Smooth muscle cell (in vitro differentiated cells): ENCODE measurements around the gene ANKRD17. TPM values are rescaled to one million over a fixed set of nuclear protein-coding genes. Genes with fewer than 3 reads are reported as not detected.

ENCODE experiments used
- DNase-seq: peaks from one replicate; lab custom pipeline; 2025; ENCODE audit not compliant: unreplicated experiment; lab: John Stamatoyannopoulos, UW
- H2AFZ ChIP-seq: fragments of 200-600 bp; sonication (generic); 2 replicates; pipeline ENCODE4 v1.6.0; 2016; ENCODE audit warnings: antibody characterized with exemption, low read depth, mild to moderate bottlenecking
- H3F3A ChIP-seq: fragments of 200-600 bp; sonication (generic); 2 replicates; pipeline ENCODE4 v1.6.0; 2017; ENCODE audit warnings: antibody characterized with exemption, low read depth
- H3K27ac ChIP-seq: fragments of 200-600 bp; sonication (generic); 2 replicates; pipeline ENCODE4 v1.5.1; 2016; ENCODE audit warnings: low read depth, mild to moderate bottlenecking
- H3K27me3 ChIP-seq: fragments of 200-600 bp; sonication (generic); 2 replicates; pipeline ENCODE4 v1.6.1; 2016; ENCODE audit warnings: low read depth, mild to moderate bottlenecking
- H3K36me3 ChIP-seq: fragments of 200-600 bp; sonication (generic); 2 replicates; pipeline ENCODE4 v1.5.1; 2016; ENCODE audit warnings: low read depth
- H3K4me1 ChIP-seq: fragments of 200-600 bp; sonication (generic); 2 replicates; pipeline ENCODE4 v1.5.1; 2016; ENCODE audit warnings: low read depth
- H3K4me2 ChIP-seq: fragments of 200-600 bp; sonication (generic); 2 replicates; pipeline ENCODE4 v1.6.0; 2016; ENCODE audit warnings: mild to moderate bottlenecking
- H3K4me3 ChIP-seq: fragments of 200-600 bp; sonication (generic); 2 replicates; pipeline ENCODE4 v1.5.1; 2016; ENCODE audit warnings: mild to moderate bottlenecking
- H3K79me2 ChIP-seq: fragments of 200-600 bp; sonication (generic); 2 replicates; pipeline ENCODE4 v1.6.0; 2016; ENCODE audit warnings: low read depth, mild to moderate bottlenecking
- H3K9ac ChIP-seq: fragments of 200-600 bp; sonication (generic); 2 replicates; pipeline ENCODE4 v1.6.0; 2016; ENCODE audit warnings: low read depth
- H3K9me3 ChIP-seq: fragments of 200-600 bp; sonication (generic); replicated peaks from 2 replicates; pipeline ENCODE4 v1.5.1; 2016; ENCODE audit warnings: low read depth
- H4K20me1 ChIP-seq: fragments of 200-600 bp; sonication (generic); 2 replicates; pipeline ENCODE4 v1.6.0; 2016; ENCODE audit warnings: low read depth
- WGBS: methylation state at CpG from one replicate; pipeline ENCODE4 v1.1.7; 2016; ENCODE audit warnings: low lambda C conversion rate; 5-methylcytosine and 5-hydroxymethylcytosine counted together
- polyA plus RNA-seq: library from polyadenylated mRNA; unstranded; fragments of >200 nt; fragmentation: Nextera tagmentation; extraction: Ambion mirVana; gene quantifications from 2 replicates; pipeline ENCODE4 v1.2.1, GENCODE V29; 2016
- total RNA-seq: library from RNA; depleted of rRNA; stranded (reverse); fragments of >200 nt; gene quantifications from 2 replicates; pipeline ENCODE4 v1.2.3, GENCODE V29; 2014
- TF ChIP-seq, protein P1 (sequence below): fragments of 200-600 bp; sonication (generic); IDR thresholded peaks from 2 replicates; pipeline ENCODE4 v1.5.1; 2017; ENCODE audit warnings: borderline replicate concordance, mild to moderate bottlenecking, antibody characterized with exemption; ENCODE audit not compliant: insufficient read depth, poor library complexity, severe bottlenecking

ANKRD17 gene, protein sequence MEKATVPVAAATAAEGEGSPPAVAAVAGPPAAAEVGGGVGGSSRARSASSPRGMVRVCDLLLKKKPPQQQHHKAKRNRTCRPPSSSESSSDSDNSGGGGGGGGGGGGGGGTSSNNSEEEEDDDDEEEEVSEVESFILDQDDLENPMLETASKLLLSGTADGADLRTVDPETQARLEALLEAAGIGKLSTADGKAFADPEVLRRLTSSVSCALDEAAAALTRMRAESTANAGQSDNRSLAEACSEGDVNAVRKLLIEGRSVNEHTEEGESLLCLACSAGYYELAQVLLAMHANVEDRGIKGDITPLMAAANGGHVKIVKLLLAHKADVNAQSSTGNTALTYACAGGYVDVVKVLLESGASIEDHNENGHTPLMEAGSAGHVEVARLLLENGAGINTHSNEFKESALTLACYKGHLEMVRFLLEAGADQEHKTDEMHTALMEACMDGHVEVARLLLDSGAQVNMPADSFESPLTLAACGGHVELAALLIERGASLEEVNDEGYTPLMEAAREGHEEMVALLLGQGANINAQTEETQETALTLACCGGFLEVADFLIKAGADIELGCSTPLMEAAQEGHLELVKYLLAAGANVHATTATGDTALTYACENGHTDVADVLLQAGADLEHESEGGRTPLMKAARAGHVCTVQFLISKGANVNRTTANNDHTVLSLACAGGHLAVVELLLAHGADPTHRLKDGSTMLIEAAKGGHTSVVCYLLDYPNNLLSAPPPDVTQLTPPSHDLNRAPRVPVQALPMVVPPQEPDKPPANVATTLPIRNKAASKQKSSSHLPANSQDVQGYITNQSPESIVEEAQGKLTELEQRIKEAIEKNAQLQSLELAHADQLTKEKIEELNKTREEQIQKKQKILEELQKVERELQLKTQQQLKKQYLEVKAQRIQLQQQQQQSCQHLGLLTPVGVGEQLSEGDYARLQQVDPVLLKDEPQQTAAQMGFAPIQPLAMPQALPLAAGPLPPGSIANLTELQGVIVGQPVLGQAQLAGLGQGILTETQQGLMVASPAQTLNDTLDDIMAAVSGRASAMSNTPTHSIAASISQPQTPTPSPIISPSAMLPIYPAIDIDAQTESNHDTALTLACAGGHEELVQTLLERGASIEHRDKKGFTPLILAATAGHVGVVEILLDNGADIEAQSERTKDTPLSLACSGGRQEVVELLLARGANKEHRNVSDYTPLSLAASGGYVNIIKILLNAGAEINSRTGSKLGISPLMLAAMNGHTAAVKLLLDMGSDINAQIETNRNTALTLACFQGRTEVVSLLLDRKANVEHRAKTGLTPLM (N-terminal part only)
- total RNA-seq (58.0 and 62.2 TPM in 2 replicates), polyA plus RNA-seq (29.7 and 33.8 TPM in 2 replicates)

DNA sequence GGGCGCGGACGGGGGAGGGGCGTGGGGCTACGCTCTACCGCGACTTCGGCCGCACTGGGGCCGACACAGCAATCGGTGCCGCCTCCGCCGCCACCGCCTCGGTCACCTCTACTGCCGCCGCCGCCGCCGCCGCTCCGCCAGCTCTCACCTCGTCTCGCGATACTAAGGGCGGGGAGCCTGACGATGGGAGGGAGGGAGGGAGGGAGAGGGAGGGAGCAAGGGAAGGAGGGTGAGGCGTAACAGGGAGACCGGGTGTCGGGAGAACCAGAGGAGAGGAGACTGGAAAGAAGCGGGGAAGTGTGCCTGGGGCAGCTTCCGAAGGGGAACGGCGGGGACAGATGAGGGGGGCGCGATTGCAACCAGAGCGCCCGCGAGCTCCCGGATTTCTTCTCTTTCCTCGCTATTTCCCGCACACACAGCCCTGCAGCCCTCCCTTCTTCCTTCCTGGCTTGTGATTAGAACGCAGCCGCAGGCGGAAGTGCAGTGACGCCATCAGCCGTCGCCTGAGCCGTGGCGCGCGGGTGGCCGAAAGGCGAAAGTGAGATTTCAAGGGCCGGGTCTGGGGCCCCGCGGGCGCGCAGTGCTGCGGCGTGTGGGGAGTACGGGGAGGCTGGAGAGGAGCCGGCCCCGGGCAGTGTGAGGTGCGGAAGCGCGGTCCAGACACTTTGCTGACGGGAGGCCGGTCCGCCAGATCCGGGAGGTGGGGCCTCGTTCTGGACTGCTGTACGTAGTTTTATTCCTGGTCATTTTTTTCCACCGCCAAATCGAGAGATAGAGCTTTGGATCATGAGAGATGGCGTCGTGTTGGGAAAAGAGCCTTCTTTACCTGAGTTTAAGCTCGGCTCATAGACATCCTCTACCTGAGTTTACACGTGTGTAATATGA, at the start of gene ANKRD17:
Gene ANKRD17, minus strand, starts transcription at position 113 of the 885 bp plus-strand sequence. CDS start 130 bp downstream, outside the sequence.
- Histone ChIP-seq H3K9me3 (no peaks in the 10 kb centered on the region), H3K9ac (peak within 1 kb of the TSS; percentile 97), H3F3A (peaks cover 13% of the 10 kb centered on the region), H3K4me3 (peak within 1 kb of the TSS; percentile 98), H3K36me3 (no peaks in the 10 kb centered on the region), H3K27me3 (no peaks in the 10 kb centered on the region), H3K4me2 (peak within 1 kb of the TSS; percentile 87), H2AFZ (peak within 1 kb of the TSS; percentile 69), H3K4me1 (peaks cover 31% of the 10 kb centered on the region), H4K20me1 (peaks cover 40% of the 10 kb centered on the region), H3K79me2 (peaks cover 67% of the 10 kb centered on the region), H3K27ac (peak within 1 kb of the TSS; percentile 98)
- DNase-seq = peak; percentile 93
- 1% methylated on average over 43 of the region's 80 CpGs for WGBS
- TF ChIP-seq, protein P1, sequence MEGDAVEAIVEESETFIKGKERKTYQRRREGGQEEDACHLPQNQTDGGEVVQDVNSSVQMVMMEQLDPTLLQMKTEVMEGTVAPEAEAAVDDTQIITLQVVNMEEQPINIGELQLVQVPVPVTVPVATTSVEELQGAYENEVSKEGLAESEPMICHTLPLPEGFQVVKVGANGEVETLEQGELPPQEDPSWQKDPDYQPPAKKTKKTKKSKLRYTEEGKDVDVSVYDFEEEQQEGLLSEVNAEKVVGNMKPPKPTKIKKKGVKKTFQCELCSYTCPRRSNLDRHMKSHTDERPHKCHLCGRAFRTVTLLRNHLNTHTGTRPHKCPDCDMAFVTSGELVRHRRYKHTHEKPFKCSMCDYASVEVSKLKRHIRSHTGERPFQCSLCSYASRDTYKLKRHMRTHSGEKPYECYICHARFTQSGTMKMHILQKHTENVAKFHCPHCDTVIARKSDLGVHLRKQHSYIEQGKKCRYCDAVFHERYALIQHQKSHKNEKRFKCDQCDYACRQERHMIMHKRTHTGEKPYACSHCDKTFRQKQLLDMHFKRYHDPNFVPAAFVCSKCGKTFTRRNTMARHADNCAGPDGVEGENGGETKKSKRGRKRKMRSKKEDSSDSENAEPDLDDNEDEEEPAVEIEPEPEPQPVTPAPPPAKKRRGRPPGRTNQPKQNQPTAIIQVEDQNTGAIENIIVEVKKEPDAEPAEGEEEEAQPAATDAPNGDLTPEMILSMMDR = no peak

DNA sequence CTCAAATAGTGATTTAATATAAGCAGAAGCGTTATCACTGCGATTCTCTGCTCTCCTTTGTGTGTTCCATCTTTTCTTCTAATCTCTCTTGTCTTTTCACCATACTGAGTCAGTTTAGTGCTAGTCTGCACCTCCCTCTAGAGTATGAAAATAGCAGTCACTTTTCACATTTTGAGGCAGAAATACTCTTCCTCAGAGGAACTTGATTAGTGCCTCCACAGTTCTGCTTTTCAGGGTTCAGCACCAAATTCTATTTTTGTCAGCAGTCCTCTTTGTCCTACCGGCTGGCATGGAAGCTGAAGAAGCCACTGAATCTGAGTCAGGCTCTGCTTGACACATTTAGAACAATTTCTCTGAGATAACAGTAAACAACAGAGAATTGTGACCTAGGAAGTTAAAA, 49.7 kb upstream of the ANKRD17 start:
- Histone ChIP-seq H3K79me2 (no peaks in the 10 kb centered on the region), H3K9ac (no peak overlapping the region), H4K20me1 (no peaks in the 10 kb centered on the region), H3K9me3 (no peaks in the 10 kb centered on the region), H3K27ac (peak overlapping the region; percentile 46), H3F3A (no peaks in the 10 kb centered on the region), H3K4me1 (no peaks in the 10 kb centered on the region), H3K4me2 (peak overlapping the region; percentile 1), H2AFZ (peak overlapping the region; percentile 67), H3K36me3 (no peaks in the 10 kb centered on the region), H3K4me3 (no peak overlapping the region), H3K27me3 (no peaks in the 10 kb centered on the region)
- 59% methylated on average over 3 of the region's 3 CpGs for WGBS
- DNase-seq = no peak
- TF ChIP-seq, protein P1 = peak; percentile 28

DNA sequence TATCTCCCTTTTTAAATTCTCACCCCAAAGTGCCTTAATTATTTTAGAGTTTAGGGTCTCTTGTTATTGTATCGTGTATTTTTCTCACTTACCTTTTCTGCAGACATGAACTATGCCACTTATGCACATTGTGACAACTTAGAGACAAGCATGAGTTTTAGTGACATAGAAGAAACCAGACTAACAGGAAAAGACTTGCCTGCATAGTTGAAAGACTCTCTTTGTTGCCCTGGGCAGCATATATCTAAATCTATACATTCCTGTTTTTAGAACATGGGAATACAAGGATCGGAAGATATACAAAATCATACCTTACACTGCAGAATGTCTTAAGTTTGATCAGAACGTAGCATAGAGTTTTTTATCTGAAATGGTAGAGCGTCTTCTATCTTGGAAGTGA, 45.1 kb upstream of the ANKRD17 start:
- WGBS = 84% methylated on average over 4 of the region's 4 CpGs
- no peak overlapping the region for H2AFZ ChIP-seq
- DNase-seq = no peak
- no peaks in the 10 kb centered on the region for H3K4me1 ChIP-seq
- TF ChIP-seq, protein P1 = no peak
- no peaks in the 10 kb centered on the region for H3K79me2 ChIP-seq
- H3F3A ChIP-seq = no peaks in the 10 kb centered on the region
- H3K9ac ChIP-seq = no peak overlapping the region
- no peaks in the 10 kb centered on the region for H3K9me3 ChIP-seq
- no peaks in the 10 kb centered on the region for H3K27me3 ChIP-seq
- H3K4me2 ChIP-seq = no peak overlapping the region
- H3K27ac ChIP-seq = no peak overlapping the region
- H4K20me1 ChIP-seq = no peaks in the 10 kb centered on the region
- H3K36me3 ChIP-seq = no peaks in the 10 kb centered on the region
- H3K4me3 ChIP-seq = no peak overlapping the region
